Measurements from ENCODE around the gene MACO1. TPM values are rescaled to one million over a fixed set of nuclear protein-coding genes. Genes with fewer than 3 reads are reported as not detected.

Gene MACO1
- total RNA-seq, 2 experiments from 2014 or later, result 11.0 to 11.4 TPM

DNA sequence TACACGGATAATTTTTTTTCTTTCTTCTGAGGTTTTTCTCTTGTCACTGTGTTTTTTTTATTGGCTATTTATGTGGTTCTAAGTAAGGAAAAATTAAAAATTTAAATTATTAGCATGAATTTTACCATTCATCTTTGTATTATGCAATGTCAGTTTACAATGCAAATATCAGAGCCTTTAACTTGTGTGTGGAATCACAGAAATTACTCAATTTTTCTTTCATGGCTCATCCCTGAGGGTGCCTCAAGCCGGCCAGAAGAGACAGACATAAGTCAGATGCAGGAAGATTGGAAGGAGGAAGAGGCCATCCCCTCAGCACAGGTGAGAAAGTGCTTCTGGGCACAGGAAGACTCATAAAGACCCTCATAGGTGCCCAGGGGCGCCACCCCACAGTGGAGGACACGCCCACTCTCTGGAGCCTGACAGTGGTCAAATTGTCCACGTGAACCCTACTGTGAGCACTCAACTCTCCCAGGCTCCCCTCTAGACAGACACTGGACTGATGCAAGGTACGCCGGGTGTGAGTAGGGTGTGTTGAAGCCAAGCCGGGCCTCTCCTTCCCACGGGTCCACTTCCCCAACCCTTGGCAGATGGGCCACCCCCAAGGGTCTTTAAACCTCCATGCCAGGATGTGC lies 103.2 kb downstream of the MACO1 start:
- POLR2A ChIA-PET, result no interaction called here
- intact Hi-C loops (cut with micrococcal nuclease), result no loop called here
- no peak for DNase-seq
- no peaks in the 10 kb centered on the region for H3K4me1 Mint-ChIP-seq (ENCODE audit: low read depth)
- H3K27ac Mint-ChIP-seq, result no peak overlapping the region
- H3K27me3 Mint-ChIP-seq, result no peaks in the 10 kb centered on the region
- no peaks in the 10 kb centered on the region for H3K36me3 Mint-ChIP-seq
- H3K9me3 Mint-ChIP-seq, result no peaks in the 10 kb centered on the region
- CTCF ChIA-PET, result no interaction called here
- H3K4me3 Mint-ChIP-seq, result no peak overlapping the region

- Mint-ChIP-seq H3K27ac (no peak overlapping the region), H3K4me3 (no peak overlapping the region), H3K36me3 (no peaks in the 10 kb centered on the region), H3K27me3 (no peaks in the 10 kb centered on the region), H3K9me3 (no peaks in the 10 kb centered on the region), H3K4me1 (ENCODE audit: low read depth) (no peaks in the 10 kb centered on the region)
- DNase-seq, result no peak
- ChIA-PET POLR2A (no interaction called here), CTCF (no interaction called here)
- intact Hi-C loops (cut with micrococcal nuclease), result no loop called here
Measured at GRCh38 chr1:25534410-25534788, 103.7 kb downstream of the MACO1 start.

GRCh38 chr1:25536124-25536523 lies 105.4 kb downstream of the MACO1 start:
- Mint-ChIP-seq H3K4me3 (no peak overlapping the region), H3K36me3 (no peaks in the 10 kb centered on the region), H3K27ac (no peak overlapping the region), H3K27me3 (no peaks in the 10 kb centered on the region), H3K9me3 (no peaks in the 10 kb centered on the region), H3K4me1 (ENCODE audit: low read depth) (no peaks in the 10 kb centered on the region)
- POLR2A ChIA-PET, result no interaction called here
- CTCF ChIA-PET, result interaction anchor here (1.1 kb wide), 1 partner anchor 258 kb away, joined by 3 read pairs; no protein-coding TSS in a partner anchor
- intact Hi-C loops (cut with micrococcal nuclease), result no loop called here
- DNase-seq, result no peak

GRCh38 chr1:25537153-25537831 lies 106.6 kb downstream of the MACO1 start:
- Mint-ChIP-seq H3K27ac (no peak overlapping the region), H3K36me3 (no peaks in the 10 kb centered on the region), H3K4me1 (ENCODE audit: low read depth) (no peaks in the 10 kb centered on the region), H3K9me3 (no peaks in the 10 kb centered on the region), H3K27me3 (no peaks in the 10 kb centered on the region), H3K4me3 (no peak overlapping the region)
- intact Hi-C loops (cut with micrococcal nuclease), result no loop called here
- ChIA-PET POLR2A (no interaction called here), CTCF (interaction anchor here (1.0 to 1.6 kb wide), 4 partner anchors 15 to 633 kb away, joined by 3 to 4 read pairs (median 4); partner anchors contain the start of gene ZNF593)
- no peak for DNase-seq

DNA sequence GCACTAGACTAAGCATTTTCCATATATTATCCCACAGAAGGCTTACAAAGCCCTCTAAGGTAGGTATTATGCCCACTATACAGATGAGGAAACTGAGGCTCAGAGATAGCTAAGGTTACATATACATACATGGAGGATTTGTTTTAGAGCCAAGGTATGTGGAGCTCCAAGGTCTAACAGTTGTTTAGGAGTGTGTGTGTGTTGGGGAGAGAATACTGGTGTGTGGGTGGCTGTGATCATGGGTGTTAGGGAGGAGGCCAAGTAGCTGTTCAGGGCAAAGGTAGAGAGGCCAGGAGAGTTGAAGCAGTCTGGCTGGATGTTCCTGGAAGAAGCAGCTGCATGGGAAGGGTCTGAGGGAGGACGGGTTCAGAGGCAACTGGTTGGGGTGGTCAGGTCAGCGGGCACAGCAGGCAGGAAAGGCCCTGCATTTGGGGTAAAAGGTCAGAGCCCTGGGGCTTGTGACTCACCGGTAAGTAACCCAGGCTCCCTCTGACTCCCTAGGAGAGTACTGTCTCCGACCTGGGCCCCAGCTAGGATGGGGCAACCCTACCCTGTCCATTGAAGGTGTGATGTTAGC lies 107.6 kb downstream of the MACO1 start:
- H3K27ac Mint-ChIP-seq, result no peak overlapping the region
- POLR2A ChIA-PET, result no interaction called here
- intact Hi-C loops (cut with micrococcal nuclease), result no loop called here
- H3K27me3 Mint-ChIP-seq, result no peaks in the 10 kb centered on the region
- no peak for DNase-seq
- H3K36me3 Mint-ChIP-seq, result no peaks in the 10 kb centered on the region
- CTCF ChIA-PET, result interaction anchor here (1.0 to 1.6 kb wide), 3 partner anchors 16 to 632 kb away, joined by 3 to 4 read pairs (median 4); partner anchors contain the start of gene ZNF593
- H3K4me1 Mint-ChIP-seq (ENCODE audit: low read depth), result no peaks in the 10 kb centered on the region
- H3K4me3 Mint-ChIP-seq, result no peak overlapping the region
- no peaks in the 10 kb centered on the region for H3K9me3 Mint-ChIP-seq

DNA sequence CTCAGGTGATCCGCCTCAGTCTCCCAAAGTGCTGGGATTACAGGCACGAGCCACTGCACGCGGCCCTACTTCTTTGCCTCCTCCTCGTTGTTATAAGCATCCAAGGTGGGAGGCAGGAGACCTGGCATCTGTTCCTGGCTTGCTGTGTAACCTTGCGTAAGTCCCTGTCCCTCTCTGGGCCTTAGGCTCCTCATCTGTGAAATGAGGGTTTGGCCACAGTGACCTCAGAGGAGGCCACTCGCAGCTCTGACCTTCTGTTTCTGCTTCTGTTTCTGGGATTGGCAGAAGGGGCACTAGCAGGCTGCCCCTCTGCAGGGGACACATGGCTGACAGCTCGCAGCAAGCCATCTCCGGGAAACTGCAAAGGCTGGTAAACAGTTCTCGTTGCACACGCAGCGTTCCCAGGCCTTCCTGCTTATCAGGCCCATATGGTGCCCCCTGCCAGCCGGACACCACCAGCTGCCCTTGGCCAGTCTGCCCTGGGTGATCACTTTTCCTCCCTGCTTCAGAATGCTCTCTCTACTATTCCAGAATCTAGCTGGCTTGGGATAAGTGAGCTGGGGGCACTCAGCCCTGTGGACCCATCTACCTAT lies 110.1 kb downstream of the MACO1 start:
- intact Hi-C loops (cut with micrococcal nuclease), result loop anchor here (5.0 kb wide), 1 partner anchor 66 kb away; no protein-coding TSS in a partner anchor
- ChIA-PET CTCF (interaction anchor here (1.3 to 3.4 kb wide), 2 partner anchors 20 to 21 kb away, joined by 5 to 8 read pairs; no protein-coding TSS in a partner anchor), POLR2A (no interaction called here)

DNA sequence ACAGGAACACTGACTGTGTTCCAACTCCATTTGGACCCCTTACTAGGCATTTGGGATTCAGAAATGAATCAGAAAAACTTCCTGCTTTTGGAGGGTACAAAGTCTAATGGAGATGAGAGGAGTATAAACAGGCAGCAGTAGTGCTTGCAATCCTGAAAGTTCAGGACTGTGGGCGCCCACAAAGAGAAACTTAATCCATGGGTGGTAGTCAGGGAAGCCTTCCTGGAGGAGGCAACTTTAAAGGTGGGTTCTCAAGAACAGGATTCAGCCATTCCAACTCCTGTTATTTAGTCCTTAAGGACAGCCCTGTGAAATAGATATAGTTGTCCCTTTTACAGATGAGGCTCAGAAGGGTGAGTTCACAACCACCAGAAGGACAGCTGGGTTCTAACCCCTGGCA lies 110.7 kb downstream of the MACO1 start:
- H3K36me3 Mint-ChIP-seq, result no peaks in the 10 kb centered on the region
- no peak overlapping the region for H3K4me3 Mint-ChIP-seq

More for the DNA sequence above, 110.1 kb downstream of the MACO1 start:
- no peak overlapping the region for H3K27ac Mint-ChIP-seq
- no peak overlapping the region for H3K4me3 Mint-ChIP-seq
- no peak for DNase-seq
- H3K27me3 Mint-ChIP-seq, result no peaks in the 10 kb centered on the region
- no peaks in the 10 kb centered on the region for H3K36me3 Mint-ChIP-seq
- no peaks in the 10 kb centered on the region for H3K9me3 Mint-ChIP-seq
- peaks cover 14% of the 10 kb centered on the region for H3K4me1 Mint-ChIP-seq (ENCODE audit: low read depth)

GRCh38 chr1:25541889-25542658 lies 111.4 kb downstream of the MACO1 start:
- no peak overlapping the region for H3K27ac Mint-ChIP-seq
- POLR2A ChIA-PET, result no interaction called here

More for the DNA sequence above, 110.7 kb downstream of the MACO1 start:
- H3K27me3 Mint-ChIP-seq, result no peaks in the 10 kb centered on the region
- peaks cover 20% of the 10 kb centered on the region for H3K4me1 Mint-ChIP-seq (ENCODE audit: low read depth)
- intact Hi-C loops (cut with micrococcal nuclease), result loop anchor here (5.0 kb wide), 1 partner anchor 66 kb away; no protein-coding TSS in a partner anchor
- H3K27ac Mint-ChIP-seq, result no peak overlapping the region
- ChIA-PET POLR2A (no interaction called here), CTCF (interaction anchor here (1.3 to 3.4 kb wide), 2 partner anchors 20 to 22 kb away, joined by 5 to 8 read pairs; no protein-coding TSS in a partner anchor)
- no peak for DNase-seq
- no peaks in the 10 kb centered on the region for H3K9me3 Mint-ChIP-seq

GRCh38 chr1:25543005-25543424 lies 112.3 kb downstream of the MACO1 start:
- intact Hi-C loops (cut with micrococcal nuclease), result loop anchor here (5.0 kb wide), 1 partner anchor 64 kb away; no protein-coding TSS in a partner anchor
- POLR2A ChIA-PET, result interaction anchor here (1.8 kb wide), 1 partner anchor 11 kb away, joined by 5 read pairs; no protein-coding TSS in a partner anchor
- H3K27ac Mint-ChIP-seq, result no peak overlapping the region

More at GRCh38 chr1:25541889-25542658, 111.4 kb downstream of the MACO1 start:
- Mint-ChIP-seq H3K4me3 (peak overlapping the region; percentile 34), H3K36me3 (no peaks in the 10 kb centered on the region), H3K9me3 (no peaks in the 10 kb centered on the region), H3K4me1 (ENCODE audit: low read depth) (peaks cover 26% of the 10 kb centered on the region), H3K27me3 (no peaks in the 10 kb centered on the region)
- intact Hi-C loops (cut with micrococcal nuclease), result loop anchor here (5.0 kb wide), 1 partner anchor 65 kb away; no protein-coding TSS in a partner anchor
- CTCF ChIA-PET, result interaction anchor here (0.6 to 3.4 kb wide), 2 partner anchors 21 to 622 kb away, joined by 3 to 8 read pairs; no protein-coding TSS in a partner anchor
- no peak for DNase-seq

GRCh38 chr1:25543425-25544242 lies 112.9 kb downstream of the MACO1 start, which contains the start of gene LDLRAP1:
LDLRAP1 (plus strand) TSS chr1:25543606; CDS start chr1:25543699, 93 bp downstream.
- ChIA-PET CTCF (interaction anchor here (0.6 to 3.4 kb wide), 4 partner anchors 22 to 271 kb away, joined by 3 to 8 read pairs (median 4); no protein-coding TSS in a partner anchor), POLR2A (interaction anchor here (1.0 to 1.8 kb wide), 2 partner anchors 10 to 258 kb away, joined by 3 to 5 read pairs; no protein-coding TSS in a partner anchor)
- H3K4me3 Mint-ChIP-seq, result peak within 1 kb of the TSS; percentile 81
- peak within 1 kb of the TSS; percentile 64 for H3K27ac Mint-ChIP-seq
- intact Hi-C loops (cut with micrococcal nuclease), result loop anchor here (5.0 kb wide), 1 partner anchor 64 kb away; no protein-coding TSS in a partner anchor
- H3K9me3 Mint-ChIP-seq, result no peaks in the 10 kb centered on the region
- peaks cover 35% of the 10 kb centered on the region for H3K4me1 Mint-ChIP-seq (ENCODE audit: low read depth)
- H3K27me3 Mint-ChIP-seq, result no peaks in the 10 kb centered on the region
- peak; percentile 75 for DNase-seq
- no peaks in the 10 kb centered on the region for H3K36me3 Mint-ChIP-seq

More at GRCh38 chr1:25543005-25543424, 112.3 kb downstream of the MACO1 start:
- Mint-ChIP-seq H3K9me3 (no peaks in the 10 kb centered on the region), H3K36me3 (no peaks in the 10 kb centered on the region), H3K4me3 (peak overlapping the region; percentile 63), H3K4me1 (ENCODE audit: low read depth) (peaks cover 32% of the 10 kb centered on the region), H3K27me3 (no peaks in the 10 kb centered on the region)
- DNase-seq, result no peak
- CTCF ChIA-PET, result interaction anchor here (0.6 to 3.4 kb wide), 4 partner anchors 22 to 272 kb away, joined by 3 to 8 read pairs (median 4); no protein-coding TSS in a partner anchor

Data from activated CD4-positive, alpha-beta memory T cell treated with anti-CD3 and anti-CD28 coated beads for 36 hours (primary cell).